AG09319 (cell line): Measurements from ENCODE around the gene APC.
"Not testable (repeated sequence)": the region's sequence is repeated elsewhere in the genome, so short reads cannot be mapped to it uniquely, and the experiment has no call there.

Source experiments
- DNase-seq: peaks from one replicate; pipeline ENCODE4 v3.0.0-alpha.2; 2010; ENCODE audit warnings: low read depth; ENCODE audit errors: extremely low read depth
- CTCF ChIP-seq: IDR thresholded peaks from 2 replicates; pipeline ENCODE4 v1.5.1; 2011; ENCODE audit warnings: low read depth, mild to moderate bottlenecking, inconsistent platforms, low read length, moderate library complexity

Gene APC

GRCh38 chr5:112706446-112707016 is 31.2 kb upstream of the APC start:
- no peak for DNase-seq

GRCh38 chr5:112707187-112708102 is 30.2 kb upstream of the APC start:
- peak; percentile 98 for DNase-seq
- TF ChIP-seq CTCF = no peak

More at GRCh38 chr5:112706446-112707016, 31.2 kb upstream of the APC start:
- TF ChIP-seq CTCF = no peak

- DNase-seq = no peak
- no peak for TF ChIP-seq CTCF
Measured at GRCh38 chr5:112708103-112708622, 29.5 kb upstream of the APC start.

- TF ChIP-seq CTCF = no peak
- no peak for DNase-seq
Measured at GRCh38 chr5:112709416-112709815, 28.3 kb upstream of the APC start.

- DNase-seq = no peak
- TF ChIP-seq CTCF = no peak
Measured at GRCh38 chr5:112710896-112711295, 26.8 kb upstream of the APC start.

GRCh38 chr5:112711436-112711835 is 26.2 kb upstream of the APC start:
- DNase-seq = no peak
- TF ChIP-seq CTCF = no peak

- TF ChIP-seq CTCF = no peak
- DNase-seq = no peak
Measured at GRCh38 chr5:112713206-112713605, 24.5 kb upstream of the APC start.

GRCh38 chr5:112716895-112717294 is 20.8 kb upstream of the APC start:
- DNase-seq = not testable (repeated sequence)
